Activated T-helper 17 cell treated with anti-CD3 and anti-CD28 coated beads, Interleukin-2, amount 50 U/mL, for 72 hours (primary cell): ENCODE results near the gene DLG5. TPM values are rescaled to one million over a fixed set of nuclear protein-coding genes. Genes with fewer than 3 reads are reported as not detected.
A peak's percentile ranks its signal among the peaks of the same experiment; 100 is the strongest.

ENCODE experiments used
- ATAC-seq: fragments of 150-1000 bp; cut with Tn5 transposase; replicated peaks from 2 replicates; pipeline ENCODE4 v1.10.0; 2021; ENCODE audit warnings: mild to moderate bottlenecking, moderate library complexity
- H3K27ac Mint-ChIP-seq: one replicate; pipeline ENCODE4 v1.8.0; 2022; ENCODE audit warnings: mixed read lengths
- H3K27me3 Mint-ChIP-seq: one replicate; pipeline ENCODE4 v1.8.0; 2022; ENCODE audit warnings: mixed read lengths
- H3K36me3 Mint-ChIP-seq: one replicate; pipeline ENCODE4 v1.8.0; 2022; ENCODE audit warnings: low read depth, mild to moderate bottlenecking, mixed read lengths
- H3K4me1 Mint-ChIP-seq: one replicate; pipeline ENCODE4 v1.8.0; 2022; ENCODE audit warnings: mixed read lengths
- H3K4me3 Mint-ChIP-seq: one replicate; pipeline ENCODE4 v1.8.0; 2022; ENCODE audit warnings: mild to moderate bottlenecking, mixed read lengths
- H3K9me3 Mint-ChIP-seq: one replicate; pipeline ENCODE4 v1.8.0; 2022; ENCODE audit warnings: mixed read lengths
- total RNA-seq, 2 donors: library from RNA; stranded (reverse); gene quantifications; one replicate each; pipeline ENCODE4 v1.2.3, GENCODE V29; 2022

DLG5 gene
- total RNA-seq, 2 donors from 2014 or later = 3.0 to 7.1 TPM

DNA sequence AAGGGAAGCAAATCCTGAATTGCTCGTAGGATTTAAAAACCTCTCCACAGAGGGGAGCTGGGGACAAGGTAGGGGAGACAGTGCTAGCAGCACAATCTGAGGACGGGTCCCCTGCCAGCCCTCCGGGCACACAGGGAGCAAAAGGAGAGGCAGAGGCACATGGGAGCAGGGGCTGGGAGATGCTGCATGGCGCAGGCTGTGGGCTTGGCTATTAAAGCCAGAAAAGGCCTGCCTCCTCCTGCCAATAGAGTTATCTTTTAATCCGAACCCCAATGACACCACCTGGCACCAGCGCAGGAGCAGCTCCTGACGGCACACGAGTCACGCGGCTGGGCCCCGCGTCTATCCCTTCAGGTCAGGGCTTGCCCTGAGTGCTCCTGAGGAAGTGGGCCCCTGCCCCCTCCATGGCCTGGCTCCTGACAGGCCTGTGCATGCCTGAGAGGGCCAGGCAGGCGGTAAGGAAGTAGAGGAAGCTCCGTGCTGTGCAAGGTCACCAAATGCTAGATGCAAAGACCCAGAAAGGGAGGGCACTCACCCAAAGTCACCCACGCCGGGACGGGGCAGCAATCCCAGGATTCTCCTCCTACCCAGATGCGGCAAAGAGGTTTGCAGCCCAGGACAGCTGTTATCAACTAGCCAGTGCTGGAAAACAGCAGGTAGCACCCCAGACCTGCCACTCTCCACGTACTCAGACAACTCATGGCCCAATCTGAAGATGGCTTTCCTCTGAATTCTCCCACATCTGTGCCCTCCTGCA lies 28.1 kb downstream of the DLG5 start:
- Mint-ChIP-seq H3K4me3 (no peak overlapping the region), H3K36me3 (no peaks in the 10 kb centered on the region), H3K27ac (no peak overlapping the region), H3K27me3 (peaks cover 8% of the 10 kb centered on the region), H3K9me3 (no peaks in the 10 kb centered on the region), H3K4me1 (peaks cover 5% of the 10 kb centered on the region)
- no peak for ATAC-seq

DNA sequence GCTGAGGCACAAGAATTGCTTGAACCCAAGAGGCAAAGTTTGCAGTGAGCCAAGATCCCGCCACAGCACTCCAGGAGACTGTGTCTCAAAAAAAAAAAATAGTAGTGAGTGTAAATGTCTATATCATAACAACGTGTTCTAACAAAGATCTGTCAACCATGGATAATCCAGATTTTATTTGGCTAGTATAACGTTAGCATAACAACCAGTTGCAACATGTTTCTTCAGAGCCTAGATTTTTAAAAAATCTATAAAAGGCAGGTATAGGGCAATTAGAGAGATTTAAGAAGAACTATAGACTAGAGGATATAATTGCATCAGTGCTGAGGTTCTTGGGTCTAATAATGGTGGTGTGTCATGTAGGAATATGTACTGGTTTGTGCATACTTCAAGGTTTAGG lies 30.5 kb downstream of the DLG5 start:
- H3K4me1 Mint-ChIP-seq = peaks cover 5% of the 10 kb centered on the region
- ATAC-seq = no peak
- no peak overlapping the region for H3K4me3 Mint-ChIP-seq
- no peaks in the 10 kb centered on the region for H3K36me3 Mint-ChIP-seq
- H3K27me3 Mint-ChIP-seq = peaks cover 8% of the 10 kb centered on the region
- no peaks in the 10 kb centered on the region for H3K9me3 Mint-ChIP-seq
- H3K27ac Mint-ChIP-seq = no peak overlapping the region

DNA sequence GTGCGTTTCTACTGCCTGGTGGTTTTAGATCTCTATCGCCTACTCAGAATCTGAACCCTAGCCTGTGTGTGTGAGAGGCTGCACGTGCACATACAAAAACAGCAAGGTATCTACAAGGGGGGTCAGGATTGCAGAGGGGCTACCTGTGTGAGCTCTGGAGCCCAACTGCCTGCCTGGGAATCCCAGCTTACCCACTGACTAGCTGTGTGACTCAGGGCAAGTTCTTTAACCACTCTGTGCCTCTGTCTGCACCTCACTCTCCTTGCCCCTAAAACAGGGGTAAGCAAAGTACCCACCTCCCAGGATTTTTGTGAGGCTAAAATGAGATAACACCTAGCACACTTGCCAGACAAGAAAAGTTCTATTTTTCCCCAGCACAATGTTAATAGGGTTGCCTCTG lies 32.5 kb downstream of the DLG5 start:
- ATAC-seq = peak; percentile 62
- Mint-ChIP-seq H3K9me3 (no peaks in the 10 kb centered on the region), H3K27me3 (no peaks in the 10 kb centered on the region), H3K27ac (peak overlapping the region; percentile 81), H3K4me3 (peak overlapping the region; percentile 48), H3K4me1 (peaks cover 5% of the 10 kb centered on the region), H3K36me3 (no peaks in the 10 kb centered on the region)

DNA sequence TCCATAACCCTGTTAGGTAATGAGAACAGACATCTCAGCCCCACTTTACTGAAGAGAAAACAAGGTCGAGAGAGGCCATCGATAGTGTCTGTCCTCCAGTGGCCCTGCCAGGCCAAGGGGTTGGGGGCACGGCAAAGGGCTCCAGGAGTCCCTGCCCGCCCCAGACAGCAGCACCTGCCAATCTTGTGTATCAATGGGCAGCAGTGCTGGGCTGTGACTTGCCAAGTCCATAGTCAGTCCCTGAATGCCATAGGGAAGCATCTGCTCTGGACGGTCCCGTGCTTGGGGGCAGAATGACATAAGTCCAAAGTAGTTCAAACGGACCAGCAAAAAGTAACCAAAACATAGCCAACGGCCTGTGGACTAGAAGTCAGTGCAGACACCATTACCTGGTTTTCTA lies 33.2 kb downstream of the DLG5 start:
- Mint-ChIP-seq H3K4me3 (no peak overlapping the region), H3K9me3 (no peaks in the 10 kb centered on the region), H3K36me3 (no peaks in the 10 kb centered on the region), H3K27me3 (no peaks in the 10 kb centered on the region), H3K4me1 (peaks cover 5% of the 10 kb centered on the region), H3K27ac (peak overlapping the region; percentile 81)
- ATAC-seq = no peak

DNA sequence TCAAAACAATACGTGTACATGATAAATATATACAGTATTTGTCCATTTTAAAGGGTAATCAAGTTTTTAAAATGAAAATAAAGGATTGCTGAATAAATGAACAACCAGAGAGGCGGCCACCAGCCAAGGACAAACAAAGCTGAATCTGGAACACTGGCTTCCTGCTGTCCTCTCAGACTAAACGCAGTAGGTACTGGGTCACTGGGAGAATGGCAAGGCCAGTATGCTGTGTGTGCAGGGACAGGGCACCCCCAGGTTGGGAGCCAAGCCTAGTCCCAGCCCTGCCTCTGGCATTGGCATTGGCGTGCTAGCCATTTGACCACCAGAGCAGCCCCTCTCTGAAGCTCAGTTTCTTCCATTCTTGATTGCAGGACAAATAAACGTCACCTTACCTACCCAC lies 33.8 kb downstream of the DLG5 start:
- Mint-ChIP-seq H3K27me3 (no peaks in the 10 kb centered on the region), H3K27ac (no peak overlapping the region)

DNA sequence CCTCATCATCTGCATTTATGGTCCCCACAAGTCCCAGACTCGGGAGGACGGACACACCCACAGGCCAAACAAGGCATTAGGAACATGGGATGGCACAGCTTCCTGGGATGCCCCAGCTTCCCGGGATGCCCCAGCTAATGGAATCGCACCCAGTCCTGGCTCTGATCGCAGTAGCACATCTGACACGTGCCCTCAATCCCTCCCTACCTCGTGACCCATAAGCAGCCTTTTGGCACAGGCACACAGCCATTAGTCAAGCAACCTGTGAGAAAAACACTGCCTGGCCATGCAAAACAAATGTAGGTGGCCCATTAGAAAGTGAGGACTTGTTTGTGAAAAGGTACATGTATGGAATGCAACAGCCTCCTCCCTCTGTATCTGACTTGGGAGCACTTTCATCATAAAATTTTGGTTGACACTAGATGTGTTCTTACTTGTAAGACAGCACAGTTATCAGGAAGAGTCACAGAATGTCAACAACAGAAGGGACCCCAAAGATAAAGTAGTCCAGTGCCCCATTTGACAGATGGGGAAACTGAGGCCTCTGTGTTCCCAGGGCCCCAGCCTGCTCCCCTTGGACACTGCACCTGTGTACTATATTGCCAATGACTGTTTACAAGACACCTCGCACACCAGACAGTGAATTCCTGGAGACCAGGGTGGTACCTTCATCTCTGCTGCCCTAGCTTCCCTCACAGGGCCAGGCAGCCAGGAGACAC lies 34.4 kb downstream of the DLG5 start:
- no peak for ATAC-seq
- Mint-ChIP-seq H3K27ac (no peak overlapping the region), H3K27me3 (no peaks in the 10 kb centered on the region), H3K9me3 (no peaks in the 10 kb centered on the region), H3K4me1 (peaks cover 5% of the 10 kb centered on the region), H3K4me3 (no peak overlapping the region), H3K36me3 (no peaks in the 10 kb centered on the region)

More for the DNA sequence above, 33.8 kb downstream of the DLG5 start:
- no peak overlapping the region for H3K4me3 Mint-ChIP-seq
- H3K9me3 Mint-ChIP-seq = no peaks in the 10 kb centered on the region
- peaks cover 5% of the 10 kb centered on the region for H3K4me1 Mint-ChIP-seq
- no peak for ATAC-seq
- no peaks in the 10 kb centered on the region for H3K36me3 Mint-ChIP-seq

DNA sequence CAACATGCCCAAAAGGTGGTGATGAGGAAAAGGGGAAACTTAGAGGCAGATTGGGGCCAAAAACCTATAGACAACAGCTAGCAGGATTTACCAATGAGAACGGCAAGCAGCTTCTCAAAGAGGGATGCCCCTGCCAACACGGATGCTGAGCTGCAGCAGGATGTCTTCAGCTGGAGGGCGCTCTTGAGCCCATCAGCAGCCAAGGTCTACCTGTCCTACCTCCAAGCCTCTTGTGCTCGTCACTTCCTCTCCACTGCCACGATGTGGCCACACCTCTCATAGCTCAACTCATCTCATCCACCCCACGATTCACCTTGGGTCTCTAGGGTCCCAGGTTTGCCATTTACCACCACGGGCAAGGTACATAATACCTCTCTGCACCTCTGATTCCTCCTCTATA lies 36.5 kb downstream of the DLG5 start:
- H3K9me3 Mint-ChIP-seq = no peaks in the 10 kb centered on the region
- H3K27me3 Mint-ChIP-seq = no peaks in the 10 kb centered on the region
- no peak overlapping the region for H3K4me3 Mint-ChIP-seq
- ATAC-seq = no peak
- H3K4me1 Mint-ChIP-seq = peaks cover 5% of the 10 kb centered on the region
- no peaks in the 10 kb centered on the region for H3K36me3 Mint-ChIP-seq
- no peak overlapping the region for H3K27ac Mint-ChIP-seq

DNA sequence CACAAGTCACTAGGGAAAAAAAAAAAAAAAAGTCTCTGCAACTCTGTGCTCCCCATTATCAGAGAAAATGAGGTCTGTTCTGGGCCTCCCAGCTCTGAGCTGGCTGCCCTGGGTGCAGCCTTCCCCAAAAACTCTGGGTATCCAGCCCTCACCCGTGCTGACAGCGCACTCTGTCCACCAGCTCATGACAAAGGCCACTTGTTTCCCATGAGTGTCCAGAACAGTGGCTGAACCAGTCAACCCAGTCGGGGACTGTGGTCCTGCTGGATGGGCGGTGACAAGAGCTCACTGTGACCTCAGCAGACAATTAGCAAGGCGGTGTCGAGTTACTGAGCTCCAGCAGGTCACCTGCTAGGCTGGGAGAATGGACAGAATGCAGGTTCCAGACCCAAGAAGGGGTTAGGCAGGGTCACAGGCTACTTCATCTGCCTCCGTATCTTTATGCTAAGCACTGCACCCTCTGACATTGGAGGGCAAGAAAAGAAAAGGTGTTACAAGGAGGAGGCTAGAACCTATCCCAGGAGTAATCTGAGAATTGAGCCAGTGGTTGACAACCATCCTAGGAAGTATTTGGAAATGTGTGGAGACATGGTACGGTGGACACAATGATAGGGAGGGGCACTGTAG lies 37.2 kb downstream of the DLG5 start:
- no peak for ATAC-seq
- Mint-ChIP-seq H3K4me1 (peaks cover 5% of the 10 kb centered on the region), H3K4me3 (no peak overlapping the region), H3K27ac (no peak overlapping the region), H3K27me3 (no peaks in the 10 kb centered on the region), H3K9me3 (no peaks in the 10 kb centered on the region), H3K36me3 (no peaks in the 10 kb centered on the region)

DNA sequence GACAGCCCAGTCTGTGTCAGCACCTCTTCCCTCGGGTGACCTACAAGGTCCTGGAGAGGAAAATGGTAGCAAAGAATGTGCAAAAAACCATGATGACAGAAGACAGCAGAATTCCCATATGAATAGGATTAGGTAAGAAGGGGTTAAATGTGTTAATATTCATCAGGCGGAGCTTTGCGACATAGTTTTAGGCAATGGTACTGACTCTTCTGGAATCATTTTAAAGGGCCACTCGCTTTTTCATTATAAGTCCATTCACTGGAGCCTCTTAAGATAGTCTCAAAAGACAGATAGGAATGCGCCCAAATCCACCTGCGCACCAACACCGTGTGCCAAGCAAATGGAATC lies 38.2 kb downstream of the DLG5 start:
- Mint-ChIP-seq H3K27me3 (no peaks in the 10 kb centered on the region), H3K36me3 (no peaks in the 10 kb centered on the region), H3K4me1 (no peaks in the 10 kb centered on the region), H3K9me3 (no peaks in the 10 kb centered on the region), H3K4me3 (no peak overlapping the region), H3K27ac (no peak overlapping the region)
- ATAC-seq = no peak

DNA sequence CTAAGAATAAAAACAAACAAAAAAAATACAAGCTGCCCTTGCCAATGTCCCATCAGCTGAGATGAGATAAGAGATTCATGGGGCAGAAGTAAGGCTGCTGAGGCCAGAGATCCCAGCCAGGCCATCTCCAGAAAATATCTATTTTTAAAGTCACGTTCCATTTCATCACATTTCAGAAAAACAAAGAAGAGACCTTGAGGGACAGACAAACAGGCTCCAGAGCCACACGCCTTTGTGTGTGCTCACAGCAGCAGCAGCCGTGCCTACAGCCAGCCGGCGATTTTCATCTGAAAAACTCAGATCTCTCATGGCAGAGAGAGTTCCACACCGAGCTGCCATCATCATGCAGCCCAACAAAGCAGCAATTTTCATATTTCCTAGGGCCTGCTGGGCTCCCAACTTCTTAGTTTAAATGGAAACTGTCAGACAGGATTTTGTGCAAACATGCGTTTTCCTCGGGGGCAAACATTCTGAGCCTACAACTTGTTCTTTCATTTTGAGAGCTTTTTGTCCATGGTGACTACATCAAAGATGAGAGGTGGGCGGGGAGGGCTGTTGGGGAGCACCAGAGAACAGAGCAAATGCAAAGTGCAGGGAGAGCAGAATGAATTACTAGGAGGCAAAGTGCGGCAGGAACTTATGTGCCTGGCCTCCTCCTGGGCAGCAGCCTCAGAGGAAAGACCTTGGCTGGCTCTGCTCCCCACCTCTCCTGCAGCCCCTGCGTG lies 38.8 kb downstream of the DLG5 start:
- Mint-ChIP-seq H3K4me3 (no peak overlapping the region), H3K9me3 (no peaks in the 10 kb centered on the region), H3K27ac (no peak overlapping the region), H3K27me3 (no peaks in the 10 kb centered on the region), H3K36me3 (no peaks in the 10 kb centered on the region), H3K4me1 (no peaks in the 10 kb centered on the region)
- no peak for ATAC-seq

DNA sequence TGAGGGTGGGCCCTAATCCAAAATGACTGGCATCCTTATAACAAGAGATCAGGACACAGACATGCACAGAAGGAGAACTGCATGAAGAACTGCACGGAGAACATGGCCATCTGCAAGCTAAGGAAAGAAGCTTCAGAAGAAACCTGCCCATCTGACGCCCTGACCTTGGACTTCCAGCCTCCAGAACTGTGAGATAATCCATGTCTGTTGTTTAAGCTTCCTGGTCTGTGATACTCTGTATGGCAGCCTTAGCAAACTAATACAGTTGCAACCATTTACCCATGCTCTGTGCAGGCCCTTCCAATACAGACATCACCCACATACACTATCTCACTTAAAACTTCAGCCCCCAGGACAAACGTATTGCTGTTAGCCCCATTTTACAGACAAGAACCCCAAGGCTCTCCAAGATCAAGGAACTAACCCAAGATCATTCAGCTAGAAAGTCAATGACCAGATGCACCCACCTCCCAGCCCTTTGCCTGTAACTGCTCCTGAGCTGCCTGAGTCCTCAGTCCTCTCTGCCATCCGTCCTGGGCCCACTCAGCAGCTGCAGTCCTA lies 39.7 kb downstream of the DLG5 start:
- no peak for ATAC-seq
- peaks cover 4% of the 10 kb centered on the region for H3K27me3 Mint-ChIP-seq
- H3K36me3 Mint-ChIP-seq = no peaks in the 10 kb centered on the region
- no peaks in the 10 kb centered on the region for H3K9me3 Mint-ChIP-seq
- H3K4me3 Mint-ChIP-seq = no peak overlapping the region
- H3K27ac Mint-ChIP-seq = no peak overlapping the region
- H3K4me1 Mint-ChIP-seq = no peaks in the 10 kb centered on the region

DNA sequence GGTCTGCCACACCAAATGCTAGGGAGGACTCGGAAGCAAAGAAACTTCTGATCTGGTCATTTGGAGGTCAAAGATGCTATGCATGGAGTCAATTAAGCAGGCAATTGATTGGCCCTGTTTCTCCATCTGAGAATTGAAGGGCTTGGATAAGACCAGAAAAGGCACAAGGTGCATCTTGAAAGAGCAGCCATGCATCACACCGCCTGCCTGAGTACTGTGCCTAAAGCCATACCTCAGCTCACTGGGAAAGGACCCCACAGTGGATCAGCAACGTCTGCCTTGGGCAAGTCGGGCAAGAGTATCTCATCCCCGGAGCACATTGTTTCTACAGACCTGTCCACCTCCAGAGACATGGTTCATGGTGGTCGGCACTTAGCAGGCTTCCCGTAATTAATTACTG lies 42.4 kb downstream of the DLG5 start:
- Mint-ChIP-seq H3K9me3 (no peaks in the 10 kb centered on the region), H3K4me1 (no peaks in the 10 kb centered on the region), H3K27ac (no peak overlapping the region), H3K27me3 (peaks cover 6% of the 10 kb centered on the region), H3K4me3 (no peak overlapping the region), H3K36me3 (no peaks in the 10 kb centered on the region)
- no peak for ATAC-seq

DNA sequence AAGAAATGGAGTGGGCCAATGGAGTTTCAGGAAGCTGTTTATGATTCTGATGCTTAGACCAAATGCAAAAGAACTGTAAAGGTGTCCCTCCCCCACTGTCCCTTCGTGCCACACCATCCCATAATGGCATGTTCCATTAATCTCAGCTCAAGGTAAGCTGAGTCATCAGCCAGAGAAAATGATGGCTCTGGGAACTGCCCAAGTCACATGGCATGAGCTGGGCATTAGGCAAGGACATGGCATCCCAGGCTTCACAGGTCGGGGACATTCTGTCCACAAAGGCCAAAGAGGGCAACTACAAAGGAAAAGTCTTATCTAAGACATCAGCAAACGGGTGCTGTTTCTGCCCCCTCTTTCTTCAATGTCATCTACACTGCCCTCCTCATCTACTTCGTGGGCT lies 44.9 kb downstream of the DLG5 start:
- Mint-ChIP-seq H3K36me3 (no peaks in the 10 kb centered on the region), H3K4me3 (no peak overlapping the region), H3K27me3 (peaks cover 6% of the 10 kb centered on the region), H3K4me1 (no peaks in the 10 kb centered on the region), H3K9me3 (no peaks in the 10 kb centered on the region), H3K27ac (no peak overlapping the region)
- no peak for ATAC-seq

DNA sequence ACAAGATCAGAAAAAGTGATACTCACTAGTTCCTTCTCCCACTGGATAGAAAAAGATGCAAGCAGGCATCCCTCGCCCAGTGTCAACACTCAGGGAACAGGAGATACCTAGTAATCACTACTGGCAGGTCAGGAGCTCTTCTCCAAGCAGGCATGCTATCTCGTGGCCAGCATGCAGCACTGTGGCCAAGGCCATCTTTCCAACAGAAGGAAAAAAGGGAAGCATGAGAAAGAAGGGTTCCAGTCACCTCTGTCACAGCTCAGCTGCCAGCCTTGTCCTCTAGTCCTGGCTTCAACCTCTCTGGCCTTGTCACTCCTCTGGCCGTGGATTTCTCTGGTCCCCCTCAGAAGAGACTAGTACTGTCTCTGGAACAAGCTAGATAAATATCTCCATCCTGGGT lies 45.3 kb downstream of the DLG5 start:
- H3K4me1 Mint-ChIP-seq = no peaks in the 10 kb centered on the region
- no peak overlapping the region for H3K4me3 Mint-ChIP-seq
- H3K36me3 Mint-ChIP-seq = no peaks in the 10 kb centered on the region
- ATAC-seq = no peak
- H3K27ac Mint-ChIP-seq = no peak overlapping the region
- H3K9me3 Mint-ChIP-seq = no peaks in the 10 kb centered on the region
- peaks cover 6% of the 10 kb centered on the region for H3K27me3 Mint-ChIP-seq
